Muscle layer of duodenum (tissue), 2 donors: ENCODE data around the gene DEPDC1.

Experiments used
- H3K27ac ChIP-seq: one replicate; pipeline ENCODE4 v1.7.0; 2013; ENCODE audit warnings: mild to moderate bottlenecking, low read length
- H3K27me3 ChIP-seq: one replicate; pipeline ENCODE4 v1.7.0; 2013; ENCODE audit warnings: low read depth, mild to moderate bottlenecking, control low read depth, low read length
- H3K36me3 ChIP-seq, 2 donors: one replicate each; pipeline ENCODE4 v1.7.0; 2013; ENCODE audit warnings: low read length in 2 of 2, control low read depth in 1 of 2, mild to moderate bottlenecking in 1 of 2; ENCODE audit not compliant: insufficient read depth in 2 of 2, control insufficient read depth in 1 of 2
- H3K4me1 ChIP-seq, 2 donors: one replicate each; pipeline ENCODE4 v1.7.0; 2013; ENCODE audit warnings: low read length in 2 of 2, mild to moderate bottlenecking in 2 of 2, control low read depth in 1 of 2, moderate library complexity in 1 of 2; ENCODE audit not compliant: insufficient read depth in 2 of 2, control insufficient read depth in 1 of 2
- H3K4me3 ChIP-seq, 2 donors: one replicate each; pipeline ENCODE4 v1.7.0; 2013; ENCODE audit warnings: low read length in 2 of 2, low read depth in 1 of 2, mild to moderate bottlenecking in 1 of 2
- H3K9me3 ChIP-seq, 2 donors: one replicate each; pipeline ENCODE4 v1.7.0; 2013; ENCODE audit warnings: low read length in 2 of 2, control low read depth in 1 of 2, mild to moderate bottlenecking in 1 of 2; ENCODE audit not compliant: control insufficient read depth in 1 of 2
- donor health status: healthy.

Gene DEPDC1

DNA sequence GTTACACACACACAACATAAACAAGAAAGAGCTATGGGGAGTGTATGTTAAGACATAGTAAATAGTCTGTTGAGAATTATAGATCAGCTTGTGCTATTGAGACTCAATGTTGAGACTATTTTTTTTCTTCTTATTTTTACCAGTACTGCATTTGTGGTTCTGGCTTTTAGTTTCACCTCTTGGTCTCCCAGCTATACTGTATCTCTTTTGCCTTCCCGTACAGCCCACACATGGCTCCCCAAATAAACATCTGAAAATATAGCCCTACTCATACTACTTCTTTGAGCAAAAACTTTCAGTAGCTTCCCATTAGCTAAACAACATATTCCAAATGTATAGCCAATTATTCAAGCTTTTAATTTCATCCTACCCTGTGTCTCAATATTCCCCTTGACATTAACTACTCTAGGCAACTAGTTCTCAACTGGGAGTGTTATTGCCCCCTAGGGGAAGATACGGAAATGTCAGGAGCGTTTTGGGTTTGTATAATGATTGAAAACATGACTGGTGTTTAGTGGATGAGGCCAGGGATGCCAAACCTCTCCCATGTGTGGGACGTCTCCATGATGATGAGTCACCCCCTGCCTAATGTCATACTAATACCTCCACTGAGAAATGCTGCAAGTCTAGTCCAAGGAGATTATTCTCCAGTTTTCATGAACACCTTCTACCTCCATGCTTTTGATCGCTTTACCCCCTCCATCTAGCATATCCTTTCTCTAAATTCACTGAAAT lies 53.9 kb downstream of the DEPDC1 start:
- Histone ChIP-seq H3K27me3 (no peaks in the 10 kb centered on the region), H3K36me3 (no peaks in the 10 kb centered on the region), H3K4me1 (no peaks in the 10 kb centered on the region), H3K4me3 (no peak overlapping the region), H3K9me3 (no peaks in the 10 kb centered on the region), H3K27ac (no peak overlapping the region)

DNA sequence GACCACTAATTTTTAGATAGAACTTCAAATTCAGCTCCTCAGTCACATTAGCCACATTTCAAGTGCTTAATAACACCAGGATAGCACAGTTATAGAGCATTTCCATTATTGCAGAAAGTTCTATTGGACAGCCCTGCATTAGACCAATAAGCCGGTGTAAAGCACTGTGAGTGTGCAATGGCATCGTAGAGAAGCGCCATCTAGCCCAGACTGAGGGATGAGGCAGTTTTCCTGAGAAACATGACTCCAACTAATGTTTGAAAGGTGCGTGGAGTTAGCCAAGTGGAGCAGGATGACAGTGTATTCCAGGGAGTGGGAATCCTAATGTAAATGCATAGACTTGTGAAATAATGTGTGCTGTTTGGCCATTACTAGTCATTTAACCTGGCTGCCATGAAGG lies 54.9 kb downstream of the DEPDC1 start:
- Histone ChIP-seq H3K9me3 (no peaks in the 10 kb centered on the region), H3K27me3 (no peaks in the 10 kb centered on the region), H3K27ac (no peak overlapping the region), H3K36me3 (no peaks in the 10 kb centered on the region), H3K4me1 (no peaks in the 10 kb centered on the region), H3K4me3 (no peak overlapping the region)

DNA sequence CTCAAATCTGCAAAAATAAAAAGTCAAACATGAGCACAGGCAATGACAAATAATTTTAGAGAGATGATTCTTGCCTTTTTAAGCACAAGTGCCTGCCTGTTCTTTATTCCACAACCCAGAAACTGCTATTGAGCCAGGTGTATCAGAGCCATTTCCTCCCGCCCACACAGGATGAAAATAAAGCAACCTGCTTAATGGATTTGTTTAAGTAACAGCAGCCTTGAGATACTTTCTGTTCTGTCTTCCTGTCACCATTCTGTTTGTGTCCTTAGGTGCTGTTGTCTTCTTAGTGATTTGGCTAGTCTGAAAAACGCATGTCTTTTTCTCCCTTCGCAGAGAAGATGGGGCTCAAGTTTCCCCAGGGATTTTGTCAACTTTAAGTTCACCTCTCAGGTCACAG lies 58.6 kb downstream of the DEPDC1 start:
- H3K9me3 ChIP-seq: no peaks in the 10 kb centered on the region
- no peaks in the 10 kb centered on the region for H3K36me3 ChIP-seq
- no peak overlapping the region for H3K27ac ChIP-seq
- H3K27me3 ChIP-seq: no peaks in the 10 kb centered on the region
- H3K4me3 ChIP-seq: no peak overlapping the region
- H3K4me1 ChIP-seq: no peaks in the 10 kb centered on the region

DNA sequence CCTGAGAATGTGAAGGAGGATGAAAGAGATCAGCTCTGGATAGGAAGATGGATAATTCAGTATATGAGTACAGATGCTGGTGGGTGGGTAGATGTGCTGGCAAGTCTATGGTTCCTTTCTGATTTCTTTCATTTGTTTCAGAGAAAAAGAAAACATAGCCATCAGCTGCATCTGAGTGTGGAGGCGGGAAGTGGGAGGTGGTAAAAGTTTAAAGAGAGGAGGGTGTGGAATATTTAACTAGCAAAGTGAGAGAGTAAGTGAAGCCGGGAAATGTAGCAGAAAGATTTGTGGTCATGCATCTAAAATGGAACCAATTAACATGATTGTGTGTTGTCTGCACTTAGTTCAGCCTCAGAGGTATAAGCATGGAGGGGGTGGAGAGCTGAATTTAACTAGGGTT lies 63.5 kb downstream of the DEPDC1 start:
- H3K9me3 ChIP-seq: no peaks in the 10 kb centered on the region
- H3K4me1 ChIP-seq: no peaks in the 10 kb centered on the region
- H3K4me3 ChIP-seq: no peak overlapping the region
- H3K27ac ChIP-seq: no peak overlapping the region
- no peaks in the 10 kb centered on the region for H3K36me3 ChIP-seq
- H3K27me3 ChIP-seq: no peaks in the 10 kb centered on the region

DNA sequence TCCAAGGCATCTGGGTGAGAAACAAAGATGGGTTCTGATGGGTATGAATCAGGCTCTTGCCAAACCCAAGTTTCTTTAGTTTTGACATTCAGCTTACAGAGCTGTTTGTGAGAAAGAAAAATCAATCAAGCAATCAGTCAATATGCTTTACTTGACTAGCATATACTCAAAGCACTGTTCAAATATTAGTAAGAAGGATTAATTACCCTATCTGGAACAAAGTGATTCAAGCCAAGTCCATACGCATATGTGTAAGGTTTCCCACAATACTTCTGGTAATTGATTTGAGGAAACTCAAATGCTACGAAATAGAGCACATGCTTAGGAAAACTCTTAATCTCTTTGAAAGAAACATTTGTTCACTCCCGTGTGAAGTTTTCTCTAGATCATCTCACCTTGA lies 65.8 kb downstream of the DEPDC1 start:
- H3K27me3 ChIP-seq: no peaks in the 10 kb centered on the region
- H3K27ac ChIP-seq: no peak overlapping the region
- H3K9me3 ChIP-seq: no peaks in the 10 kb centered on the region
- no peaks in the 10 kb centered on the region for H3K36me3 ChIP-seq
- no peaks in the 10 kb centered on the region for H3K4me1 ChIP-seq
- H3K4me3 ChIP-seq: no peak overlapping the region

DNA sequence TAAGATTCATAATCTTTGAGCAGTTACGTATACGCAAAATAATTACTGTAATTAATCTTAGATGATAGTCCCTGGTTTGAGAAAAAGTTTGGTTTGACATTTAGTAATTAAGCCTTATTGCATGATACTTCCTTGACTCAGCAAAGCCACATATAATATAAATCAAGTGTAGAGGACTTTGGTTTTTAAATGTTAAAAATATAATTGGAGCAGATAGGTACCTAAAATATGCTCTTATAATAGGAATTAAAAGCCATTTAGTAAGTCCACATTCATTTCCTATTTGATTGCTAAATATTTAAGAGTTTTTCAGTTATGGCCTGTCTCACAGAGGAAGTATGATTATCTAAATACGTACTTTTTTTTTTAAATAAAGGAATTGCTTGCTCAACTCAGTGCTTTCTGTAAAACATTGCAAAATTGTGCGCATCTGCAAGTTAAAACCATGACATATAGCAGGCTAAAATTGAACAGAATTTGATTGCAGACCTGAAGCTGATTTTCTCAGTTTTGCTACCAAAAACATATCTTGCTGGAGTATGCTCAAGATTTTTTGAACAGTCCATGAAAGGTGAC lies 67.6 kb downstream of the DEPDC1 start:
- Histone ChIP-seq H3K9me3 (no peaks in the 10 kb centered on the region), H3K27ac (no peak overlapping the region), H3K36me3 (no peaks in the 10 kb centered on the region), H3K4me3 (no peak overlapping the region), H3K27me3 (no peaks in the 10 kb centered on the region), H3K4me1 (no peaks in the 10 kb centered on the region)

DNA sequence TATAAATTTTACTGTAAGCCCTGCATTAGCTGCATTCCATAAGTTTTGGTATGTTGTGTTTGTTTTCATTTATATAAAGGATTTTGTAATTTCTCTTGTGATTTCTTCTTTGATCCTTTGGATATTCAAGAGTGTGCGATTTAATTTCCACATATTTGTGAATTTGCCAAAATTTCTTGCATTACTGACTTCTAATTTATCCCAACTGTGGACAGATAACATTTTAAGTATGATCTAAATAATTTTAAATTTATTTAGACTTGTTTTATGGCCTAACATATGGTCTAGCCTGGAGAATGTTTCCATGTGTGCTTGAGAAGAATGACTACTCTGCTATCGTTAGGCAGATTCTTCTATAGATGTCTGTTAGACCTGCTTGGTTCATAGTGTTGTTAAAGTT lies 70.3 kb downstream of the DEPDC1 start:
- Histone ChIP-seq H3K27me3 (no peaks in the 10 kb centered on the region), H3K36me3 (no peaks in the 10 kb centered on the region), H3K27ac (no peak overlapping the region)

More for the DNA sequence above, 70.3 kb downstream of the DEPDC1 start:
- H3K4me1 ChIP-seq: no peaks in the 10 kb centered on the region
- H3K4me3 ChIP-seq: no peak overlapping the region
- no peaks in the 10 kb centered on the region for H3K9me3 ChIP-seq
